HCT116 (cell line): Measurements from ENCODE around the gene PAX9. TPM values are rescaled to one million over a fixed set of nuclear protein-coding genes. Genes with fewer than 3 reads are reported as not detected.

ENCODE experiments used
- ATAC-seq: fragments of 200-7000 bp; cut with Tn5 transposase; 2 replicates; pipeline ENCODE4 v1.9.1; 2020; ENCODE audit warnings: mild to moderate bottlenecking, moderate library complexity
- BruUV-seq: library from RNA; stranded (reverse); fragments of 400-500 nt; replicated peaks from 2 replicates; lab custom pipeline; 2021; lab: Mats Ljungman, UMichigan
- CTCF ChIA-PET: fragments of 300-600 bp; sonication (Branson Sonifier 250); formaldehyde crosslinking; loops from one replicate; lab custom pipeline; 2021; ENCODE audit warnings: antibody characterized with exemption; lab: Charles Lee
- POLR2A ChIA-PET: fragments of 300-600, 350-600 bp; sonication (Branson Sonifier 250); formaldehyde crosslinking; loops from one replicate; lab custom pipeline; 2021; ENCODE audit warnings: antibody characterized with exemption; lab: Charles Lee
- RAD21 ChIA-PET, 2 experiments: fragments of 300-600 bp; sonication (Branson Sonifier 250); formaldehyde crosslinking; loops; one replicate each; lab custom pipeline; 2023; ENCODE audit warnings: low total read pairs in 2 of 2; ENCODE audit not compliant: uncharacterized antibody in 2 of 2, unreplicated experiment in 2 of 2, low non-redundant PET in 1 of 2; lab: Charles Lee
- DNase-seq: peaks from one replicate; pipeline ENCODE4 v3.0.0-alpha.2; 2010; ENCODE audit warnings: low read depth, low spot score
- H2AFZ ChIP-seq: fragments of 200-600 bp; shearing (Covaris generic), sonication (generic); 2 replicates; pipeline ENCODE4 v1.6.1; 2017; ENCODE audit warnings: low read depth, mixed run types, mixed read lengths, antibody characterized with exemption, low read length; ENCODE audit not compliant: poor library complexity, severe bottlenecking
- H3K27ac ChIP-seq: 2 replicates; pipeline ENCODE4 v1.5.1; 2012; ENCODE audit warnings: low read depth, low read length
- H3K27me3 ChIP-seq: fragments of 200-600 bp; sonication (generic); 2 replicates; pipeline ENCODE4 v1.6.1; 2016; ENCODE audit warnings: mixed run types, low read length, mixed read lengths; ENCODE audit not compliant: insufficient read depth
- H3K36me3 ChIP-seq, 2 experiments: fragments of 200-500 bp in 1 of 2; fragments of 200-600 bp in 1 of 2; sonication (Bioruptor generic) in 1 of 2; sonication (generic) in 1 of 2; 2 replicates each; pipeline versions ENCODE4 v1.5.1 to v1.6.1; 2014 to 2016; ENCODE audit warnings: low read length in 2 of 2, inconsistent platforms in 1 of 2, mixed read lengths in 1 of 2, mixed run types in 1 of 2; ENCODE audit not compliant: insufficient read depth in 2 of 2, control insufficient read depth in 1 of 2
- H3K4me1 ChIP-seq, 2 experiments: fragments of 200-600 bp in 1 of 2; sonication (generic) in 1 of 2; 2 replicates each; pipeline versions ENCODE4 v1.5.1 to v1.6.1; 2012 to 2017; ENCODE audit warnings: low read length in 2 of 2, inconsistent platforms in 1 of 2, mild to moderate bottlenecking in 1 of 2, mixed read lengths in 1 of 2, mixed run types in 1 of 2, moderate library complexity in 1 of 2; ENCODE audit not compliant: insufficient read depth in 2 of 2, control insufficient read depth in 1 of 2
- H3K4me2 ChIP-seq: fragments of 200-600 bp; sonication (generic); 2 replicates; pipeline ENCODE4 v1.6.1; 2017; ENCODE audit warnings: mixed run types, low read length, mixed read lengths
- H3K4me3 ChIP-seq, 2 experiments: fragments of 200-600 bp in 1 of 2; sonication (generic) in 1 of 2; replicated peaks in 1 of 2; 2 replicates each; pipeline ENCODE4 v1.5.1; 2011 to 2016; ENCODE audit warnings: low read length in 2 of 2, control low read depth in 1 of 2, low read depth in 1 of 2, mild to moderate bottlenecking in 1 of 2, mixed read lengths in 1 of 2, mixed run types in 1 of 2
- H3K79me2 ChIP-seq: fragments of 200-600 bp; sonication (generic); 2 replicates; pipeline ENCODE4 v1.6.1; 2017; ENCODE audit warnings: mild to moderate bottlenecking, mixed run types, low read length, moderate library complexity, mixed read lengths; ENCODE audit not compliant: insufficient read depth
- H3K9ac ChIP-seq: fragments of 200-600 bp; sonication (generic); 2 replicates; pipeline ENCODE4 v1.6.1; 2016; ENCODE audit warnings: low read length, mixed read lengths
- H3K9me2 ChIP-seq: fragments of 200-600 bp; sonication (generic), shearing (Covaris generic); 2 replicates; pipeline ENCODE4 v1.6.1; 2017; ENCODE audit warnings: mixed run types, mild to moderate bottlenecking, moderate library complexity; ENCODE audit not compliant: insufficient read depth
- H3K9me3 ChIP-seq, 2 experiments: fragments of 200-500 bp in 1 of 2; fragments of 200-600 bp in 1 of 2; sonication (Bioruptor generic) in 1 of 2; sonication (generic) in 1 of 2; 2 replicates each; pipeline ENCODE4 v1.6.1; 2014 to 2017; ENCODE audit warnings: low read length in 2 of 2, mixed read lengths in 2 of 2, inconsistent platforms in 1 of 2, low read depth in 1 of 2, mild to moderate bottlenecking in 1 of 2, mixed run types in 1 of 2, moderate library complexity in 1 of 2; ENCODE audit not compliant: control insufficient read depth in 1 of 2, insufficient read depth in 1 of 2
- H4K20me1 ChIP-seq: fragments of 200-600 bp; sonication (generic), shearing (Covaris generic); 2 replicates; pipeline ENCODE4 v1.6.1; 2017; ENCODE audit warnings: mixed run types, mild to moderate bottlenecking, moderate library complexity; ENCODE audit not compliant: insufficient read depth
- CEBPB ChIP-seq: IDR thresholded peaks from 2 replicates; pipeline ENCODE4 v1.6.1; 2012; ENCODE audit warnings: low read depth
- EGR1 ChIP-seq: IDR thresholded peaks from 2 replicates; pipeline ENCODE4 v1.6.1; 2012; ENCODE audit warnings: low read depth
- ELF1 ChIP-seq: IDR thresholded peaks from 2 replicates; pipeline ENCODE4 v1.6.1; 2012; ENCODE audit warnings: low read depth, borderline replicate concordance
- EZH2 ChIP-seq: fragments of 200-600 bp; sonication (generic); IDR thresholded peaks from 2 replicates; pipeline ENCODE4 v1.6.1; 2017; ENCODE audit warnings: antibody characterized with exemption, mixed run types
- FOSL1 ChIP-seq: IDR thresholded peaks from 2 replicates; pipeline ENCODE4 v1.6.1; 2012; ENCODE audit warnings: low read depth
- JUND ChIP-seq: IDR thresholded peaks from 2 replicates; pipeline ENCODE4 v1.6.1; 2012
- POLR2AphosphoS5 ChIP-seq: IDR thresholded peaks from 2 replicates; pipeline ENCODE4 v1.6.1; 2011; ENCODE audit warnings: mild to moderate bottlenecking, low read depth, low read length, moderate library complexity
- RAD21 ChIP-seq: IDR thresholded peaks from 2 replicates; pipeline ENCODE4 v1.6.1; 2012; ENCODE audit warnings: low read depth, mild to moderate bottlenecking
- SIN3A ChIP-seq: IDR thresholded peaks from 2 replicates; pipeline ENCODE4 v1.6.1; 2012; ENCODE audit warnings: low read depth
- SP1 ChIP-seq: IDR thresholded peaks from 2 replicates; pipeline ENCODE4 v1.6.1; 2012; ENCODE audit warnings: low read depth
- TCF7L2 ChIP-seq: IDR thresholded peaks from 2 replicates; pipeline ENCODE4 v1.7.0; 2011; ENCODE audit warnings: borderline replicate concordance, inconsistent platforms; ENCODE audit not compliant: insufficient read depth, insufficient read length; ENCODE audit errors: extremely low read depth
- YY1 ChIP-seq: IDR thresholded peaks from 2 replicates; pipeline ENCODE4 v1.6.1; 2011; ENCODE audit warnings: low read length, low read depth, moderate library complexity, mild to moderate bottlenecking; ENCODE audit not compliant: insufficient replicate concordance; ENCODE audit errors: extremely low read depth
- ZNF274 ChIP-seq: fragments of 200-500 bp; sonication (Bioruptor generic); IDR thresholded peaks from 2 replicates; pipeline ENCODE4 v1.6.1; 2014; ENCODE audit warnings: mild to moderate bottlenecking, low read depth, low read length, inconsistent platforms
- intact Hi-C: fragments of 100-400 bp; cut with micrococcal nuclease; formaldehyde crosslinking; loops from 2 replicates; pipeline ENCODE4 v1.10.0; 2022
- total RNA-seq: library from RNA; stranded (reverse); gene quantifications from one replicate; pipeline ENCODE4 v1.2.1, GENCODE V29; 2021; ENCODE audit not compliant: unreplicated experiment
- TF ChIP-seq, protein P1 (sequence below): IDR thresholded peaks from 2 replicates; pipeline ENCODE4 v1.6.1; 2011; ENCODE audit warnings: mild to moderate bottlenecking, low read length, moderate library complexity; ENCODE audit not compliant: insufficient replicate concordance; ENCODE audit errors: extremely low read depth
- TF ChIP-seq, protein P2 (sequence below): IDR thresholded peaks from 2 replicates; pipeline ENCODE4 v1.6.1; 2012

PAX9 gene
- total RNA-seq, 1 experiment from 2014 or later: 5.2 TPM

DNA sequence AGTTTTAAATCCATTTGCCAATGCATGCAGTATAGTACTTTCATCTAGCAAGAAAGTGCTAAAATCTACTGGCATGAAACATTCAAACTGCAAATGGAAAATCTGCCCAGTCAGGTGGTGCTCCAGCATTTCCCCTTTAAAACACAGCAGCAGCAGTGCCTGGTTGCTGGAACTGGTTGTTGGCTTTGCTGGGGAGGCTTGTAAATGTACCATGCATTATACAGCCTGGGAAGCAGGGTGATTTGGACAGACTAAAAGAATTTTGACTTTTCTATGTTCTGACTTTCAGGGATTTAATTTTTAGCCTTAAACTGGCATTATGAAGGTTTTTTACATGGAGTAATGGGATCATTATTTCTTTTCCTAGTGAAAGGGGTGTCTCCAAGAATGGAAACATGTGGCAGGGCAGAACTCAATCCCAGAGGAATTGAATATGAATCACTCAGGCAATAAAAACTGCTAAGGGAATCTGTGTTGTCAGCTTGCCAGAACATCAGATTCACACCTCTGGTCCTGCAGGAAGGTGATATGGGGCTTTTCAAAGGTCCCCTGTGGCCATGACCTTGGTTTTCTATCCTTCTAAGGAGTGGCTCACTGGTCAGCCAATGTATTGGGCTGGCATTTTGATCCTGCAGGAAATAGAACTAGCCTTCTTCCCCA is 9.0 kb upstream of the PAX9 start:
- Histone ChIP-seq H3K9ac (no peak overlapping the region), H3K79me2 (no peaks in the 10 kb centered on the region), H2AFZ (no peak overlapping the region), H3K27ac (no peak overlapping the region), H3K4me3 (no peak overlapping the region), H3K36me3 (no peaks in the 10 kb centered on the region), H3K9me3 (no peaks in the 10 kb centered on the region), H3K9me2 (no peaks in the 10 kb centered on the region), H4K20me1 (no peaks in the 10 kb centered on the region), H3K4me1 (peaks cover 5 to 15% of the 10 kb centered on the region in 2 experiments; a peak in 3 of 4 replicates), H3K4me2 (no peak overlapping the region), H3K27me3 (no peaks in the 10 kb centered on the region)
- no peak for ATAC-seq
- BruUV-seq: no TSS peak
- no peak for DNase-seq
- intact Hi-C loops: loop anchor here (2.0 kb wide), 1 partner anchor 290 kb away; no protein-coding TSS in a partner anchor
- ChIA-PET POLR2A (no interaction called here), RAD21 (no interaction called here), CTCF (interaction anchor here (1.0 kb wide), 1 partner anchor 9 kb away, joined by 3 read pairs; the partner anchor contains the start of gene PAX9)
- TF ChIP-seq YY1 (no peak), JUND (no peak), CEBPB (no peak), SP1 (no peak), TCF7L2 (no peak), EGR1 (no peak), ELF1 (no peak), RAD21 (no peak), FOSL1 (no peak), EZH2 (no peak), POLR2AphosphoS5 (no peak), ZNF274 (no peak), SIN3A (no peak)
- TF ChIP-seq, protein P1, sequence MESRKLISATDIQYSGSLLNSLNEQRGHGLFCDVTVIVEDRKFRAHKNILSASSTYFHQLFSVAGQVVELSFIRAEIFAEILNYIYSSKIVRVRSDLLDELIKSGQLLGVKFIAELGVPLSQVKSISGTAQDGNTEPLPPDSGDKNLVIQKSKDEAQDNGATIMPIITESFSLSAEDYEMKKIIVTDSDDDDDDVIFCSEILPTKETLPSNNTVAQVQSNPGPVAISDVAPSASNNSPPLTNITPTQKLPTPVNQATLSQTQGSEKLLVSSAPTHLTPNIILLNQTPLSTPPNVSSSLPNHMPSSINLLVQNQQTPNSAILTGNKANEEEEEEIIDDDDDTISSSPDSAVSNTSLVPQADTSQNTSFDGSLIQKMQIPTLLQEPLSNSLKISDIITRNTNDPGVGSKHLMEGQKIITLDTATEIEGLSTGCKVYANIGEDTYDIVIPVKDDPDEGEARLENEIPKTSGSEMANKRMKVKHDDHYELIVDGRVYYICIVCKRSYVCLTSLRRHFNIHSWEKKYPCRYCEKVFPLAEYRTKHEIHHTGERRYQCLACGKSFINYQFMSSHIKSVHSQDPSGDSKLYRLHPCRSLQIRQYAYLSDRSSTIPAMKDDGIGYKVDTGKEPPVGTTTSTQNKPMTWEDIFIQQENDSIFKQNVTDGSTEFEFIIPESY: no peak
- TF ChIP-seq, protein P2, sequence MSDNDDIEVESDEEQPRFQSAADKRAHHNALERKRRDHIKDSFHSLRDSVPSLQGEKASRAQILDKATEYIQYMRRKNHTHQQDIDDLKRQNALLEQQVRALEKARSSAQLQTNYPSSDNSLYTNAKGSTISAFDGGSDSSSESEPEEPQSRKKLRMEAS: no peak
